H54 (cell line): Measurements from ENCODE around the gene GNAQ.

ENCODE experiments used
- DNase-seq: peaks from one replicate; pipeline ENCODE4 v3.0.0; 2011; ENCODE audit warnings: low spot score, mixed read lengths; ENCODE audit not compliant: insufficient read length
- FAIRE-seq: peaks from 3 replicates; lab custom pipeline; 2011; peaks lifted over from hg19 to GRCh38; lab: Jason Lieb, UNC
- POLR2A ChIP-seq: IDR thresholded peaks from 2 replicates; pipeline ENCODE4 v1.6.1; 2011; ENCODE audit warnings: low read depth, mild to moderate bottlenecking, low read length

GNAQ gene

DNA sequence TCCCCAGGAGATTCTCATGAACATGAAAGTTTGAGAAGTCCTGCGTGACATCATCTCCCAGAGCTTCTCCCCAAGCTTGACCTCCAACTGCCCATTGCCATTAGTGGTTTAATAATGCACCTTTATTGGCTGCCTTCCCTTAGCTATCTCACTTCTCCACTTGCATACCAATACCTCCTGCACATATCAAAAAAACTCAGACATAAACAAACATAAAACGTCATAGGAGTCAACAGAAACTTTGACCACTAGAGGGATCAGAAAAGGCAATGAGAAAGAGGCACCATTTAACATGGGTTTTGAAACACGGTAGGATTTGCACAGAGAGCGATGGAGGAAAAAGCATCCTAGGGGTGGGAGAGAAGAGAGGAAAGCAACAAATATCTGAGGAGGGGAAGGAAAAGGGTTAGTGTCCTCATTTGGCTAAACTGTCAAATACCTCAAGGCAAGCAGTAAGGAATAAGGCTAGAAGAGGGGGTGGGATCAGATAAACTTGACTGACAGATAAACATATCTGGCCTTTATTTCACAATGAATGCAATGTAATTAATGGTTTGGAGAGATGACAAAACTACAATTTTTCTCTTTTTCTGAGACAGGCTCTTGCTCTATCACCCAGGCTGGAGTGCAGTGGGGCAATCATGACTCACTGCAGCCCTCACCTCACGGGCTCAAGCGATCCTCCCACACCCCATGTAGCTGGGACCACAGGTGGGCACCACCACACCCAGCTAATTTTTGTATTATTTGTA lies 27.0 kb downstream of the GNAQ start:
- FAIRE-seq = peak; percentile 91
- no peak for DNase-seq
- TF ChIP-seq POLR2A = no peak

GRCh38 chr9:78003730-78004129 lies 27.9 kb downstream of the GNAQ start:
- FAIRE-seq (peak; percentile 60), DNase-seq (no peak)
- no peak for TF ChIP-seq POLR2A

DNA sequence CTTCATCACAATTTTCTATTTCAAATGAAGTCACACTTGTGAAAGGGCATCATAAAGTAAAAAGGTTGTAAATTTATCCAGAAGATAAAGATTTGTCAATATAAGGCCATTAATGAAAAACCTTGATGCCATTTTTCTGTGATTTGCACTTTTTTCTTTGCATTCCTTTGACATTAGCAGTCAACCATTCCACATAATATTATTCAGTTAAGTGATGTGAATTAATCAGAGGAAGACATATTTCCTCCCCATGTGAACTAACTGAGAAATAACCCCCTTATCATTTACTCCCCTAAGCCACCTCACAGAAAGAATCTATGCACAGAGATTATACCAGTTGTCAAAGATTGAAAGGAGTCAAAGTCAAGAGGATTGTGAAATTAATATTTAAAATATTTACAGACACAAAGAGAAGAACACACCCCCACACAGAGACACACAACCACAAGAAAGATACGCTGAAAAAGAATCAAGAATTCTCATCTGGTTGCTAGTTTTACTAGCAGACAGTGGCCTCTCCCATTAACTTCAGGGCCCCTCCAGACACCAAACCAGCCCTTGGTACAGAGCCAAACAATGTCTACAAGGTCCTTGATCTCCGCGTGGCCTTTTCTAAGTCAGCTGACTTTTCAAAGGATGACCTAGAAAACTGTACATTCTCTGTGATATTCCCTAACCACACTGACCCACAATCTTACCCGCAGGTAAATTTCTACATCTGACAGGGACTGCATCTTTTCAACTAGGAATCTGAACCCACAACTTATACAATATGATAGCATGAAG lies 29.5 kb downstream of the GNAQ start:
- FAIRE-seq = peak; percentile 84
- no peak for TF ChIP-seq POLR2A

GRCh38 chr9:78000221-78000620 lies 31.4 kb downstream of the GNAQ start:
- TF ChIP-seq POLR2A = no peak
- no peak for DNase-seq
- peak; percentile 91 for FAIRE-seq

More for the DNA sequence above, 29.5 kb downstream of the GNAQ start:
- DNase-seq = no peak

DNA sequence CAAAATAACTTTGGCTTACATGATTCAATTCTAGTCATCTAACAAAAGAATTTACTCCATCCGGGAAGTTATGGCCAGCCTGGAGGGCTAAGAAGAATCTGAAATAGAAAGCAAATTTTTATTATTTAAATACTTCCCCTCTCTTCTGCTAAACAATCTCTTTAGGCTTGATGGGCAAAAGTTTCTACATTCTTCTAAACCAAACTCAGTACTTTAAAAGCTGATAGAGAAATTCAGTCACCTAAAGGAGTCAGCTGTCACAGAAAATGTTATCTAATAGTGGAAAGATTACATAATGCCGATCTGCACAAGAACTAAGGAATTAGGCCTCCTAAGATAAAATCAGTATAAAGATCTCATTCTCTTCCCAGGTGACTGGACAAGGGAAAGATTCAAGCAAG lies 32.4 kb downstream of the GNAQ start:
- DNase-seq (no peak), FAIRE-seq (peak; percentile 75)
- TF ChIP-seq POLR2A = no peak

- FAIRE-seq (peak; percentile 20), DNase-seq (no peak)
- TF ChIP-seq POLR2A = no peak
Measured at GRCh38 chr9:77997611-77998284, 33.9 kb downstream of the GNAQ start.

GRCh38 chr9:77996696-77997095 lies 34.9 kb downstream of the GNAQ start:
- FAIRE-seq (no peak), DNase-seq (no peak)
- TF ChIP-seq POLR2A = no peak

DNA sequence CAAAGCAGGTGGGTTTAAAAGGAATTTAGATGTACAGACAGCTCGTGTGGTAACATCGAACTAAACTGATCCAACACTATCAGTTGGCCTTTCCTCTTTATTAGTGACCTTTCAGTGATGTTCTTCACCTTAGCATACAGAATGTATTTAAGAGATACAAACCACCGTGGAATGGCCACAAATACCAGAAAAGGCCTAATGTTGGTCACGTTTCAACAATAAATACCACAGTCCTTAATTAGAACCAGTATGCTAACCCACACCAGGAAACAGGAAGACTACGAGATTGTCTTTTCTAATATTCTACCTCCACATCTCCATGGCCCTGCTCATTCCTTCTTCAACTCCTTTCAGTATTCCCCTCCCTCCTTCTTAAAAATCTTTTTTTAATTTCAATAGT lies 40.4 kb downstream of the GNAQ start:
- no peak for TF ChIP-seq POLR2A
- DNase-seq = no peak
- no peak for FAIRE-seq

DNA sequence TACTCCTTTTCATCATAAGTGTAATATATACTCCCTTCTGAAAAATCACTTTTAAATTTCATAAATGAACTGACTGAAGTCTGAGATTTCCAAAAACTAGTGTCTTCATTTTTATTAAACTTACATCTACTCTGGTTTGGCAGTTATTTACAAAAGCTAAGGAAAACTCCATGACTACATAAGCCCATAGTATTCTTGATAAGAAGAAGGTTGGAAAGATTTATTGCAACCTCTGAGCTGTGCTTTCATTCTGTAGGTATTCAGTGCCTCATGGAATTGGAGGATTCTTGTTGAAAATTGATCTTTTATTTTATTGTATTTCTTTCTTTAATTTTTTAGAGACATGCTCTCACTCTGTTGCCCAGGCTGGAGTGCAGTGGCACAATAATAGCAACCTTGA lies 41.7 kb downstream of the GNAQ start:
- FAIRE-seq (peak; percentile 43), DNase-seq (no peak)
- TF ChIP-seq POLR2A = no peak

GRCh38 chr9:77989458-77989857 lies 42.2 kb downstream of the GNAQ start:
- FAIRE-seq = no peak
- DNase-seq = no peak

DNA sequence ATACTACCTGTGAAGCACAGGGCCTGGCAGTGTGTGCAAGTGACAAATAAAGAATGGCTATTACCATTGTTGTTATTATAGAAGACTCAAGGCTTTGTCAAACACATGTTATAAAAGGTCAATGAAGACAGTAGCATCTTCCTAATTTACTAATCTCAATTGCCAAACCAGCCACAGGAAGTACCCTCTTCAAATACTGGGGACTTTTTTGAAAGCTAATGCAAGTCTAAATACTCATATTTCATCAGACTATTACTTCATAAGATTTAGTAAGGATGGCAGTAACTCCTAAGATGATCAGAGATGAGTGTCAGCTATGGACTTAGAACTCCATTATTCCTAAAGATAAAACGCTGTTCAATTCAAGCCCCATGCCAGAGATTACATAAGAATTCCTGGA lies 43.0 kb downstream of the GNAQ start:
- TF ChIP-seq POLR2A = no peak
- DNase-seq = no peak
- FAIRE-seq = peak; percentile 45

More at GRCh38 chr9:77989458-77989857, 42.2 kb downstream of the GNAQ start:
- no peak for TF ChIP-seq POLR2A

DNA sequence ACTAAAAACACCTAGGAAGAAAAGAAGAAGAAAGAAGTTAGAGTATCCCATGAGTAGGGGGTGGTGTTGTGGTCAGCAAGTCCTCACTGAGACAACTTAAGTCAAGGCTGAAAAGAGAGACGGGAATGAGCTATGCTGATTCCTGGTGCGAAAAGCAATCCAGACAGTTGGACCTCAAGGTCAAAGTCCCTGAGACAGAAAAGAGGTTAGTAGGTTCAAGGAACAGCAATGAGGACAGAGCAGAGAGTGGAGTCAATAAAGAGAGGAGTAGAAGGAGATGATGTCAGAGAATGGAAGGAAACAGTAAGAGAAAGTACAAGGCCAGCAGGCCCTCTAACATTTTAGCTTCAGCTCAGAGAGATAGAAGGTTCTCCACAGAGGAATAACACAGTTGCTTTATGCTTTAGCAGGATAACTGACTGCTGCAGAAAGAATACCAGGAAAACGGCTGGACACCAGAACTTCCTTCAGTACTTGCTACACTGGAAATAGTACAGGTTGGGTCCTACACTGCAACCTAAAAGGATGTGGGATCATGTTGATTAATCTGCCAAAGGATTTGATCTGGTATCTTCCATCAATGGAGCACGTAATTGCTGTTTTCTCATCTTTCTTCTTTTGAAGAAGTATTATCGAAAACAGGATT lies 43.6 kb downstream of the GNAQ start:
- no peak for TF ChIP-seq POLR2A
- FAIRE-seq = peak; percentile 73
- no peak for DNase-seq

GRCh38 chr9:77987081-77987656 lies 44.4 kb downstream of the GNAQ start:
- FAIRE-seq = no peak
- no peak for TF ChIP-seq POLR2A
- no peak for DNase-seq

DNA sequence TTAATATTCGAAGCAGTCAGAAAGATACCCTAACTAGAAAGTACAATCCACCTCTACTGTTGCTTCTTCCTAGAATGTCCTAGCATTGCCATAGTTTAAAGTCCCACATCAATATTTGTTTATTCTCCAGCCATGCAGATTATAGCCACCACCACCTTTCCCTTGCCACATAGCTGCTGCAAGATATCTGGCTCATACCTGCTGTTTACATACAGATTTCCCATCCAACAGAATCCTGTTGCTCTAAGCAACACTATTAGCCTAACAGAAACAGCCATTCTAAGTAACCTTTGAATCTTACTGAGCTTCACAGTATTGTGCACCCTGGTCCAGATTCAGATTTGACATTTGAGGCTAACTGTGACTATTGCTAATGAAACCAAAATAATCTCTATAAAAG lies 45.6 kb downstream of the GNAQ start:
- TF ChIP-seq POLR2A = no peak
- no peak for FAIRE-seq
- DNase-seq = no peak
